Suprapubic skin (tissue), 4 donors: ENCODE results near the gene PLCG2. TPM values are rescaled to one million over a fixed set of nuclear protein-coding genes. Genes with fewer than 3 reads are reported as not detected.
A peak's percentile ranks its signal among the peaks of the same experiment; 100 is the strongest.

ENCODE experiments used
- DNase-seq, 2 donors: peaks; one replicate each; pipeline ENCODE4 v3.0.0-alpha.2; 2019; ENCODE audit warnings: low spot score in 2 of 2
- H3K27ac ChIP-seq: fragments of 200-600 bp; sonication (generic); one replicate; pipeline ENCODE4 v1.5.1; 2019
- H3K27me3 ChIP-seq: fragments of 200-600 bp; sonication (generic); one replicate; pipeline ENCODE4 v1.5.1; 2019
- H3K36me3 ChIP-seq: fragments of 200-600 bp; sonication (generic); one replicate; pipeline ENCODE4 v1.5.1; 2019
- H3K4me1 ChIP-seq: fragments of 200-600 bp; sonication (generic); one replicate; pipeline ENCODE4 v1.5.1; 2019
- H3K4me3 ChIP-seq: fragments of 200-600 bp; sonication (generic); one replicate; pipeline ENCODE4 v1.5.1; 2019; ENCODE audit warnings: mild to moderate bottlenecking
- H3K9me3 ChIP-seq: fragments of 200-600 bp; sonication (generic); one replicate; pipeline ENCODE4 v1.5.1; 2019
- CTCF ChIP-seq, 2 donors: fragments of 200-600 bp in 1 of 2; fragments of 450-650 bp in 1 of 2; sonication (generic) in 1 of 2; IDR thresholded peaks; one replicate each; pipeline ENCODE4 v1.5.1; 2016 to 2019; ENCODE audit warnings: antibody characterized with exemption in 2 of 2, mild to moderate bottlenecking in 1 of 2, moderate library complexity in 1 of 2
- EP300 ChIP-seq: sonication (generic); formaldehyde crosslinking; IDR thresholded peaks from one replicate; pipeline ENCODE4 v1.6.1; 2017; ENCODE audit warnings: antibody characterized with exemption
- POLR2A ChIP-seq, 2 donors: fragments of 450-650 bp; IDR thresholded peaks; one replicate each; pipeline ENCODE4 v1.6.1; 2017; ENCODE audit warnings: antibody characterized with exemption in 2 of 2, mild to moderate bottlenecking in 2 of 2, moderate library complexity in 2 of 2
- POLR2AphosphoS5 ChIP-seq, 3 donors: sonication (generic); formaldehyde crosslinking; IDR thresholded peaks; one replicate each; pipeline ENCODE4 v1.6.1; 2017; ENCODE audit warnings: antibody characterized with exemption in 3 of 3
- WGBS: methylation state at CpG from one replicate; pipeline ENCODE4 v1.1.5; 2018; 5-methylcytosine and 5-hydroxymethylcytosine counted together
- total RNA-seq, 4 donors: library from RNA; depleted of rRNA; stranded (reverse); fragments of >200 nt; gene quantifications; one replicate each; pipeline ENCODE4 v1.1.0, GENCODE V29; 2016

The PLCG2 gene
- total RNA-seq, 4 donors from 2014 or later: 6.5 to 24.1 (median 10.5) TPM

- TF ChIP-seq EP300: no peak
- TF ChIP-seq POLR2A (IDR thresholded peaks at IDR 0.05): no peak
- TF ChIP-seq POLR2AphosphoS5 (IDR thresholded peaks at IDR 0.05): no peak
- no peak for TF ChIP-seq CTCF (IDR thresholded peaks at IDR 0.05)
Observed at GRCh38 chr16:81904320-81904719, 125.2 kb downstream of the PLCG2 start.

GRCh38 chr16:81905277-81905676, 126.2 kb downstream of the PLCG2 start:
- Histone ChIP-seq H3K27me3 (no peaks in the 10 kb centered on the region), H3K36me3 (peaks cover 3% of the 10 kb centered on the region), H3K27ac (no peak overlapping the region), H3K9me3 (no peaks in the 10 kb centered on the region), H3K4me3 (no peak overlapping the region), H3K4me1 (peaks cover 7% of the 10 kb centered on the region)
- 72% methylated on average over 7 of the region's 7 CpGs for WGBS
- no peak for DNase-seq
- no peak for TF ChIP-seq POLR2A (IDR thresholded peaks at IDR 0.05)

More at GRCh38 chr16:81904320-81904719, 125.2 kb downstream of the PLCG2 start:
- Histone ChIP-seq H3K4me3 (no peak overlapping the region), H3K36me3 (peaks cover under 1% of the 10 kb centered on the region), H3K9me3 (no peaks in the 10 kb centered on the region), H3K27ac (no peak overlapping the region), H3K27me3 (no peaks in the 10 kb centered on the region), H3K4me1 (peaks cover 4% of the 10 kb centered on the region)
- WGBS: 96% methylated on average over 7 of the region's 8 CpGs
- no peak for DNase-seq

GRCh38 chr16:81907681-81908080, 128.6 kb downstream of the PLCG2 start:
- Histone ChIP-seq H3K27me3 (no peaks in the 10 kb centered on the region), H3K4me3 (no peak overlapping the region), H3K9me3 (no peaks in the 10 kb centered on the region), H3K36me3 (peaks cover 4% of the 10 kb centered on the region), H3K4me1 (peaks cover 7% of the 10 kb centered on the region), H3K27ac (no peak overlapping the region)
- no peak for TF ChIP-seq EP300
- TF ChIP-seq POLR2AphosphoS5 (IDR thresholded peaks at IDR 0.05): no peak
- no peak for TF ChIP-seq POLR2A (IDR thresholded peaks at IDR 0.05)
- TF ChIP-seq CTCF (IDR thresholded peaks at IDR 0.05): no peak
- no peak for DNase-seq
- 73% methylated on average over 8 of the region's 8 CpGs for WGBS

- peaks cover 6% of the 10 kb centered on the region for H3K36me3 ChIP-seq
- peaks cover 7% of the 10 kb centered on the region for H3K4me1 ChIP-seq
- no peak for DNase-seq
- no peak for TF ChIP-seq EP300
- no peak for TF ChIP-seq POLR2A (IDR thresholded peaks at IDR 0.05)
- no peak for TF ChIP-seq CTCF (IDR thresholded peaks at IDR 0.05)
- H3K4me3 ChIP-seq: no peak overlapping the region
- no peaks in the 10 kb centered on the region for H3K27me3 ChIP-seq
- H3K27ac ChIP-seq: peak overlapping the region; percentile 74
- no peaks in the 10 kb centered on the region for H3K9me3 ChIP-seq
- WGBS: 67% methylated on average over 16 of the region's 16 CpGs
Observed at GRCh38 chr16:81908466-81909262, 129.6 kb downstream of the PLCG2 start.

GRCh38 chr16:81910366-81910885, 131.3 kb downstream of the PLCG2 start:
- TF ChIP-seq POLR2AphosphoS5 (IDR thresholded peaks at IDR 0.05) (no peak), EP300 (no peak), POLR2A (IDR thresholded peaks at IDR 0.05) (no peak), CTCF (IDR thresholded peaks at IDR 0.05) (no peak)
- no peak overlapping the region for H3K4me3 ChIP-seq
- DNase-seq: no peak
- H3K9me3 ChIP-seq: no peaks in the 10 kb centered on the region
- peaks cover 7% of the 10 kb centered on the region for H3K4me1 ChIP-seq
- WGBS: 90% methylated on average over 10 of the region's 28 CpGs
- peaks cover 6% of the 10 kb centered on the region for H3K36me3 ChIP-seq
- no peak overlapping the region for H3K27ac ChIP-seq
- no peaks in the 10 kb centered on the region for H3K27me3 ChIP-seq
